ENCODE measurements around the gene CWC15. TPM values are rescaled to one million over a fixed set of nuclear protein-coding genes. Genes with fewer than 3 reads are reported as not detected.

CWC15 gene
- total and polyA plus RNA-seq, 2 of the 13 experiments (the other 11 are each of a cell fraction or from before 2014, with no cell fraction given), result 27.6 to 61.2 TPM

DNA sequence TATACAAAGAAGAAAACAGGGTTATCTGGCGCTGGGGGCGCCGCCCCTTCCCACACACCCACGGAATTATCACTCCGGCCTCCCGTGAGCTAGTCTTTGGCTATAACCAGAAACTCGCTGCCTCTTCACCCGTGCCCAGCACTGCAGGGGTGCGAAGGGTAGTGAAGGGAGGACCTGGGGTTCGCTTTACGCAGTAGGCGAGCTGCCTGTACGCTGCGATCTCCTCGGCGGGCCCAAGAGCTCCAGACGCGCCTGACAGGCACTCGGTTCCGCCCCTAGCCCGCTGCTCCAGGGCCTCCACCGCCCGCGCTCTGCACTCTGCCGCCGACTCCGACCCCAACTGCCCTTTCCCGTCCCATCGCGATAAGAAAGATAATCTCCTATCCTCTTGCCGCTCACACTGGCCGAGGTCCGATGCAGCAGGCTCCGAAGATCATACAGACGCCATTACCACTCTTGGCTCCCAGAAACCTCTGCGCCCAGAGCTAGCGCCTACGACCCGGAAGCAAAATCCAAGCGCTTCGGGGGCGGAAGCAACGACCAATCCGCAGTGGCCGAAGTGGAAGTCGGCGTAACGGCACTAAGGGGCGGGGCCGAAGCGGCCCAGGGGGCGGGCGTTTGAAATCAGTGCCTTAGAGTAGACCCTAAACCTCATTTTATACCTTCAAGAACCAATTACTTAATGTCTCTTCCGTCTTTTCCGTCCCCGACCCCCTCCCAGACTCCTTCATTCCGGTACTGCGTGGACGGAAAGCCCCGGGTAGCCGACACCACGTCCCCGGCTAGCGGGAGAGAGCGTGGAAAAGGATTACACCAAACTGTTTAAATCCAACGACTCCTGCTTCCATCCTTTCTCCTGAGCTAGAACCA lies at the start of gene CWC15, which contains the start of gene KDM4D (continued):
- TF ChIP-seq ZNF274 (CRISPR knock-in tag; IDR thresholded peaks at IDR 0.05) (0 out of 2 replicates have a peak, but pooled peaks have one; percentile 41), NFIC (IDR thresholded peaks at IDR 0.05; ENCODE audit: low read length) (no peak), ZIK1 (CRISPR knock-in tag; IDR thresholded peaks at IDR 0.05; ENCODE audit: borderline replicate concordance, low read depth) (peak; percentile 61; the same call in 1 of the 2 replicates), SIX4 (CRISPR knock-in tag; IDR thresholded peaks at IDR 0.05) (no peak), REPIN1 (CRISPR knock-in tag; IDR thresholded peaks at IDR 0.05; ENCODE audit: borderline replicate concordance, low read depth) (no peak; the same call in 1 of the 2 replicates), RELA (CRISPR knock-in tag; IDR thresholded peaks at IDR 0.05) (no peak), GPN1 (CRISPR knock-in tag; IDR thresholded peaks at IDR 0.05; ENCODE audit: borderline replicate concordance) (no peak), ARID2 (CRISPR knock-in tag; IDR thresholded peaks at IDR 0.05; ENCODE audit: borderline replicate concordance) (no peak), CREB1 (IDR thresholded peaks at IDR 0.05) (peak; percentile 57), CREB1 (CRISPR knock-in tag; IDR thresholded peaks at IDR 0.05) (peak; percentile 81), ZNF331 (CRISPR knock-in tag; IDR thresholded peaks at IDR 0.05) (0 out of 2 replicates have a peak, but pooled peaks have one; percentile 24), ZNF230 (CRISPR knock-in tag; IDR thresholded peaks at IDR 0.05) (peak; percentile 49; the same call in 1 of the 2 replicates), KDM5A (IDR thresholded peaks at IDR 0.05; ENCODE audit: borderline replicate concordance, low read length) (peak; percentile 80), MED1 (CRISPR knock-in tag; IDR thresholded peaks at IDR 0.05) (no peak), HNRNPL (IDR thresholded peaks at IDR 0.05; ENCODE audit: low read depth, low read length) (no peak), AGO1 (IDR thresholded peaks at IDR 0.05; ENCODE audit: low read depth, low read length, poor library complexity, severe bottlenecking) (peak; percentile 28), FIP1L1 (IDR thresholded peaks at IDR 0.05; ENCODE audit: borderline replicate concordance, insufficient read depth, low read depth, low read length) (no peak), RFX1 (IDR thresholded peaks at IDR 0.05) (no peak), RBAK (CRISPR knock-in tag; IDR thresholded peaks at IDR 0.05) (no peak), KDM1A (CRISPR knock-in tag; IDR thresholded peaks at IDR 0.05) (no peak), ZNF256 (CRISPR knock-in tag; conservative IDR thresholded peaks at IDR 0.05) (no peak), ZFP36 (IDR thresholded peaks at IDR 0.05; ENCODE audit: borderline replicate concordance, low read depth, low read length, partially characterized antibody) (no peak), KAT8 (CRISPR knock-in tag; IDR thresholded peaks at IDR 0.05) (peak; percentile 99), POGZ (CRISPR knock-in tag; IDR thresholded peaks at IDR 0.05) (peak; percentile 91), ZNF644 (CRISPR knock-in tag; IDR thresholded peaks at IDR 0.05; ENCODE audit: low read depth) (no peak), HCFC1 (IDR thresholded peaks at IDR 0.05; ENCODE audit: low read depth, low read length) (peak; percentile 65; the same call in 1 of the 2 replicates), MTF2 (CRISPR knock-in tag; IDR thresholded peaks at IDR 0.05; ENCODE audit: borderline replicate concordance) (peak; percentile 81)
- TF ChIP-seq, protein P1, sequence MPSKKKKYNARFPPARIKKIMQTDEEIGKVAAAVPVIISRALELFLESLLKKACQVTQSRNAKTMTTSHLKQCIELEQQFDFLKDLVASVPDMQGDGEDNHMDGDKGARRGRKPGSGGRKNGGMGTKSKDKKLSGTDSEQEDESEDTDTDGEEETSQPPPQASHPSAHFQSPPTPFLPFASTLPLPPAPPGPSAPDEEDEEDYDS (CRISPR knock-in tag; IDR thresholded peaks at IDR 0.05), result peak; percentile 43; the same call in 1 of the 2 replicates
- TF ChIP-seq, protein P2, sequence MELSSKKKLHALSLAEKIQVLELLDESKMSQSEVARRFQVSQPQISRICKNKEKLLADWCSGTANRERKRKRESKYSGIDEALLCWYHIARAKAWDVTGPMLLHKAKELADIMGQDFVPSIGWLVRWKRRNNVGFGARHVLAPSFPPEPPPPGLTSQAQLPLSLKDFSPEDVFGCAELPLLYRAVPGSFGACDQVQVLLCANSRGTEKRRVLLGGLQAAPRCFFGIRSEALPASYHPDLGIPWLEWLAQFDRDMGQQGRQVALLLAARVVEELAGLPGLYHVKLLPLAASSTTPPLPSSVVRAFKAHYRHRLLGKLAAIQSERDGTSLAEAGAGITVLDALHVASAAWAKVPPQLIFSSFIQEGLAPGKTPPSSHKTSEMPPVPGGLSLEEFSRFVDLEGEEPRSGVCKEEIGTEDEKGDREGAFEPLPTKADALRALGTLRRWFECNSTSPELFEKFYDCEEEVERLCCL (CRISPR knock-in tag; IDR thresholded peaks at IDR 0.05; ENCODE audit: borderline replicate concordance), result no peak; the same call in 1 of the 2 replicates
- TF ChIP-seq, protein P3, sequence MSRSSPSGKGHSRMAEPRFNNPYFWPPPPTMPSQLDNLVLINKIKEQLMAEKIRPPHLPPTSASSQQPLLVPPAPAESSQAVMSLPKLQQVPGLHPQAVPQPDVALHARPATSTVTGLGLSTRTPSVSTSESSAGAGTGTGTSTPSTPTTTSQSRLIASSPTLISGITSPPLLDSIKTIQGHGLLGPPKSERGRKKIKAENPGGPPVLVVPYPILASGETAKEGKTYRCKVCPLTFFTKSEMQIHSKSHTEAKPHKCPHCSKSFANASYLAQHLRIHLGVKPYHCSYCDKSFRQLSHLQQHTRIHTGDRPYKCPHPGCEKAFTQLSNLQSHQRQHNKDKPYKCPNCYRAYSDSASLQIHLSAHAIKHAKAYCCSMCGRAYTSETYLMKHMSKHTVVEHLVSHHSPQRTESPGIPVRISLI (CRISPR knock-in tag; IDR thresholded peaks at IDR 0.05; ENCODE audit: borderline replicate concordance), result peak; percentile 9; the same call in 1 of the 2 replicates
